ENCODE results near the gene RAPGEF2. TPM values are rescaled to one million over a fixed set of nuclear protein-coding genes. Genes with fewer than 3 reads are reported as not detected.

RAPGEF2 gene
- total and polyA plus RNA-seq, 2 of the 8 experiments (the other 6 are each of a cell fraction or from before 2014, with no cell fraction given): 24.4 to 48.6 TPM

DNA sequence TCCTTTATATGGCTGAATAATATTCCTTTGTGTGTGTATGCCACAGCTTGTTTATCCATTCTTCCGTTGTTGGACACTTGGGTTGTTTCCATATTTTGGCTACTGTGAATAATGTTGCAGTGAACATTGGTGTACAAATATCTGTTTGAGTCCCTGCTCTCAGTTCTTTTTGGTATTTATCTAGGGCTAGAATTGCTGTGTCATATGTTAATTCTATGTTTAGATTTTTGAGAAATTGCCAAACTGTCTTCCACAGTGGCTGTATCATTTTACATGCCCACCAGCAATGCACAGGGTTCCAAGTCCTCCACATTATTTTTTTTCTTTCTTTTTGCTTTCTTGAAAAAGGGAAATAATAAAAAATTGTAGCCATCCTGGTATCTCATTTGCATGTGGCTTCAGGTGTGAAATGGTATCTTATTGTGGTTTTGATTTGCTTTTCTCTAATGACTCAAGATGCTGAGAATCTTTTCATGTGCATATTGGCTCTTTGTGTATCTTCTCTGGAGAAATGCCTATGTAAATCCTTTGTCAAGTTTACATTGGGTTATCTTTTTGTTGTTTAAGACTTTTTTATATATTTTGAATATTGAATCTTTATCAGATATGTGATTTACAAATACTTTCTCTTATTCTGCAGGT, 129.7 kb downstream of the RAPGEF2 start (continued):
- TF ChIP-seq, protein P1, sequence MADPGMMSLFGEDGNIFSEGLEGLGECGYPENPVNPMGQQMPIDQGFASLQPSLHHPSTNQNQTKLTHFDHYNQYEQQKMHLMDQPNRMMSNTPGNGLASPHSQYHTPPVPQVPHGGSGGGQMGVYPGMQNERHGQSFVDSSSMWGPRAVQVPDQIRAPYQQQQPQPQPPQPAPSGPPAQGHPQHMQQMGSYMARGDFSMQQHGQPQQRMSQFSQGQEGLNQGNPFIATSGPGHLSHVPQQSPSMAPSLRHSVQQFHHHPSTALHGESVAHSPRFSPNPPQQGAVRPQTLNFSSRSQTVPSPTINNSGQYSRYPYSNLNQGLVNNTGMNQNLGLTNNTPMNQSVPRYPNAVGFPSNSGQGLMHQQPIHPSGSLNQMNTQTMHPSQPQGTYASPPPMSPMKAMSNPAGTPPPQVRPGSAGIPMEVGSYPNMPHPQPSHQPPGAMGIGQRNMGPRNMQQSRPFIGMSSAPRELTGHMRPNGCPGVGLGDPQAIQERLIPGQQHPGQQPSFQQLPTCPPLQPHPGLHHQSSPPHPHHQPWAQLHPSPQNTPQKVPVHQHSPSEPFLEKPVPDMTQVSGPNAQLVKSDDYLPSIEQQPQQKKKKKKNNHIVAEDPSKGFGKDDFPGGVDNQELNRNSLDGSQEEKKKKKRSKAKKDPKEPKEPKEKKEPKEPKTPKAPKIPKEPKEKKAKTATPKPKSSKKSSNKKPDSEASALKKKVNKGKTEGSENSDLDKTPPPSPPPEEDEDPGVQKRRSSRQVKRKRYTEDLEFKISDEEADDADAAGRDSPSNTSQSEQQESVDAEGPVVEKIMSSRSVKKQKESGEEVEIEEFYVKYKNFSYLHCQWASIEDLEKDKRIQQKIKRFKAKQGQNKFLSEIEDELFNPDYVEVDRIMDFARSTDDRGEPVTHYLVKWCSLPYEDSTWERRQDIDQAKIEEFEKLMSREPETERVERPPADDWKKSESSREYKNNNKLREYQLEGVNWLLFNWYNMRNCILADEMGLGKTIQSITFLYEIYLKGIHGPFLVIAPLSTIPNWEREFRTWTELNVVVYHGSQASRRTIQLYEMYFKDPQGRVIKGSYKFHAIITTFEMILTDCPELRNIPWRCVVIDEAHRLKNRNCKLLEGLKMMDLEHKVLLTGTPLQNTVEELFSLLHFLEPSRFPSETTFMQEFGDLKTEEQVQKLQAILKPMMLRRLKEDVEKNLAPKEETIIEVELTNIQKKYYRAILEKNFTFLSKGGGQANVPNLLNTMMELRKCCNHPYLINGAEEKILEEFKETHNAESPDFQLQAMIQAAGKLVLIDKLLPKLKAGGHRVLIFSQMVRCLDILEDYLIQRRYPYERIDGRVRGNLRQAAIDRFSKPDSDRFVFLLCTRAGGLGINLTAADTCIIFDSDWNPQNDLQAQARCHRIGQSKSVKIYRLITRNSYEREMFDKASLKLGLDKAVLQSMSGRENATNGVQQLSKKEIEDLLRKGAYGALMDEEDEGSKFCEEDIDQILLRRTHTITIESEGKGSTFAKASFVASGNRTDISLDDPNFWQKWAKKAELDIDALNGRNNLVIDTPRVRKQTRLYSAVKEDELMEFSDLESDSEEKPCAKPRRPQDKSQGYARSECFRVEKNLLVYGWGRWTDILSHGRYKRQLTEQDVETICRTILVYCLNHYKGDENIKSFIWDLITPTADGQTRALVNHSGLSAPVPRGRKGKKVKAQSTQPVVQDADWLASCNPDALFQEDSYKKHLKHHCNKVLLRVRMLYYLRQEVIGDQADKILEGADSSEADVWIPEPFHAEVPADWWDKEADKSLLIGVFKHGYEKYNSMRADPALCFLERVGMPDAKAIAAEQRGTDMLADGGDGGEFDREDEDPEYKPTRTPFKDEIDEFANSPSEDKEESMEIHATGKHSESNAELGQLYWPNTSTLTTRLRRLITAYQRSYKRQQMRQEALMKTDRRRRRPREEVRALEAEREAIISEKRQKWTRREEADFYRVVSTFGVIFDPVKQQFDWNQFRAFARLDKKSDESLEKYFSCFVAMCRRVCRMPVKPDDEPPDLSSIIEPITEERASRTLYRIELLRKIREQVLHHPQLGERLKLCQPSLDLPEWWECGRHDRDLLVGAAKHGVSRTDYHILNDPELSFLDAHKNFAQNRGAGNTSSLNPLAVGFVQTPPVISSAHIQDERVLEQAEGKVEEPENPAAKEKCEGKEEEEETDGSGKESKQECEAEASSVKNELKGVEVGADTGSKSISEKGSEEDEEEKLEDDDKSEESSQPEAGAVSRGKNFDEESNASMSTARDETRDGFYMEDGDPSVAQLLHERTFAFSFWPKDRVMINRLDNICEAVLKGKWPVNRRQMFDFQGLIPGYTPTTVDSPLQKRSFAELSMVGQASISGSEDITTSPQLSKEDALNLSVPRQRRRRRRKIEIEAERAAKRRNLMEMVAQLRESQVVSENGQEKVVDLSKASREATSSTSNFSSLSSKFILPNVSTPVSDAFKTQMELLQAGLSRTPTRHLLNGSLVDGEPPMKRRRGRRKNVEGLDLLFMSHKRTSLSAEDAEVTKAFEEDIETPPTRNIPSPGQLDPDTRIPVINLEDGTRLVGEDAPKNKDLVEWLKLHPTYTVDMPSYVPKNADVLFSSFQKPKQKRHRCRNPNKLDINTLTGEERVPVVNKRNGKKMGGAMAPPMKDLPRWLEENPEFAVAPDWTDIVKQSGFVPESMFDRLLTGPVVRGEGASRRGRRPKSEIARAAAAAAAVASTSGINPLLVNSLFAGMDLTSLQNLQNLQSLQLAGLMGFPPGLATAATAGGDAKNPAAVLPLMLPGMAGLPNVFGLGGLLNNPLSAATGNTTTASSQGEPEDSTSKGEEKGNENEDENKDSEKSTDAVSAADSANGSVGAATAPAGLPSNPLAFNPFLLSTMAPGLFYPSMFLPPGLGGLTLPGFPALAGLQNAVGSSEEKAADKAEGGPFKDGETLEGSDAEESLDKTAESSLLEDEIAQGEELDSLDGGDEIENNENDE (IDR thresholded peaks at IDR 0.05; ENCODE audit: insufficient replicate concordance, low read length): peak; percentile 90
- TF ChIP-seq TEAD4 (IDR thresholded peaks at IDR 0.05; ENCODE audit: low read depth, low read length) (no peak), CHD2 (IDR thresholded peaks at IDR 0.05; ENCODE audit: low read length) (no peak), TCF12 (IDR thresholded peaks at IDR 0.05; ENCODE audit: low read depth, low read length) (0 out of 2 replicates have a peak, but pooled peaks have one; percentile 27), BACH1 (IDR thresholded peaks at IDR 0.05; ENCODE audit: low read length) (no peak), PHF8 (conservative IDR thresholded peaks at IDR 0.05; ENCODE audit: low read depth, low read length) (no peak), SUZ12 (IDR thresholded peaks at IDR 0.05; ENCODE audit: low read length) (no peak), BRCA1 (IDR thresholded peaks at IDR 0.05; ENCODE audit: low read depth, low read length) (no peak), CEBPB (IDR thresholded peaks at IDR 0.05; ENCODE audit: low read depth, low read length) (no peak), JUN (IDR thresholded peaks at IDR 0.05; ENCODE audit: low read depth, low read length) (no peak), SRF (IDR thresholded peaks at IDR 0.05; ENCODE audit: low read depth, low read length) (no peak), SIN3A (conservative IDR thresholded peaks at IDR 0.05 in 1 of 2, IDR thresholded peaks at IDR 0.05 in 1 of 2; ENCODE audit: low read depth in 1 of 2, low read length in 2 of 2) (no peak)

All from H1 (cell line).